Peyer's patch (tissue), 4 donors: Measurements from ENCODE around the gene SDHB.

Experiments used
- POLR2A ChIP-seq, 2 donors: fragments of 450-650 bp; IDR thresholded peaks; one replicate each; pipeline ENCODE4 v1.5.1; 2017; ENCODE audit warnings: antibody characterized with exemption in 2 of 2, mild to moderate bottlenecking in 2 of 2, moderate library complexity in 2 of 2
- TF ChIP-seq, protein P1 (sequence below), 6 experiments: fragments of 450-650 bp in 4 of 6; fragments of 200-600 bp in 2 of 6; sonication (generic) in 1 of 6; IDR thresholded peaks; one replicate each; pipeline ENCODE4 v1.5.1; 2017 to 2019; ENCODE audit warnings: antibody characterized with exemption in 6 of 6, mild to moderate bottlenecking in 3 of 6, moderate library complexity in 1 of 6

DNA sequence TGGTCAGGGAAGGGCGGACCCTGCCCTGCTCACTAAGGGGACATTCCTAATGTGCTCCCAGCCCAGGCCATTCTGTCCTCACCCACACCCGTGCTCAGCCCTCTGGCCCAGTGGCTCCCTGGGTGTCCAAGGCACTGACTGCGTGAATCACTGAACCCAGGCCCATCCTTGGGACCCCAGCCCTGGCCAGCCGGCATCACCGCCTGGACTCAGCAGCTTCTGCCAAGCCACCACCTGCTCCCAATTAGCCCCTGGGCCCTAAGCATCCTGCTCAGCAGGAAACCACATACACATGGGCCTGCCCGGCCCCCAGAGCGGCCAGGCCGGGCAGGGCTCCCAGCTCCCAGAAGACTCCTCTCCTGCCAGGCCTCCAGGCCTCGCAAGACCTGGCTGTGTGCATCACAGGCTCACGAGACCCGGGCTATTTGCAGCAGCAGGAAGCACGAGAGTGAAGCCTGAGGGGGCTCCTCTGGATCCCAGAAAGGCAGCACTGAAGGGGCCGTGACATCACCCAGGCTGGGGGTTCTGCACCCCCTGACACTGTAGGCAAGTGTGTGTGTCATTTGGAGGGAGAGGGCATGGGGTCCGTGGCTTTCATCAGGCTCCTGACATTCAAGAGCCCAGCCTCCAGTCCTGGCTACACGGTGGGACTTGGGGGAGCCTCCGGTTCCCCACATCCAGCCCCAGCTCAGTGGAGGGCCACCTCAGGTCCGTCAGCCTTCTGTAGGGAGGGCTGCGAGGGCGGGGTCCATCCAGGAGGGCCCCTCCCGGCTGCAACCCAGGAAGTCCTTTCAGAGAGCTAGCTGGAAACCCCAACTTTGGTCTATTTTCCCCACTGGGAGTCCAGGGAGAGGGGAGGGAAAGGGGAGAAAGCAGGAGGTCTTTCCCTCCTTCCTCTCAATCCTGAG is 75.0 kb downstream of the SDHB start:
- TF ChIP-seq, protein P1, sequence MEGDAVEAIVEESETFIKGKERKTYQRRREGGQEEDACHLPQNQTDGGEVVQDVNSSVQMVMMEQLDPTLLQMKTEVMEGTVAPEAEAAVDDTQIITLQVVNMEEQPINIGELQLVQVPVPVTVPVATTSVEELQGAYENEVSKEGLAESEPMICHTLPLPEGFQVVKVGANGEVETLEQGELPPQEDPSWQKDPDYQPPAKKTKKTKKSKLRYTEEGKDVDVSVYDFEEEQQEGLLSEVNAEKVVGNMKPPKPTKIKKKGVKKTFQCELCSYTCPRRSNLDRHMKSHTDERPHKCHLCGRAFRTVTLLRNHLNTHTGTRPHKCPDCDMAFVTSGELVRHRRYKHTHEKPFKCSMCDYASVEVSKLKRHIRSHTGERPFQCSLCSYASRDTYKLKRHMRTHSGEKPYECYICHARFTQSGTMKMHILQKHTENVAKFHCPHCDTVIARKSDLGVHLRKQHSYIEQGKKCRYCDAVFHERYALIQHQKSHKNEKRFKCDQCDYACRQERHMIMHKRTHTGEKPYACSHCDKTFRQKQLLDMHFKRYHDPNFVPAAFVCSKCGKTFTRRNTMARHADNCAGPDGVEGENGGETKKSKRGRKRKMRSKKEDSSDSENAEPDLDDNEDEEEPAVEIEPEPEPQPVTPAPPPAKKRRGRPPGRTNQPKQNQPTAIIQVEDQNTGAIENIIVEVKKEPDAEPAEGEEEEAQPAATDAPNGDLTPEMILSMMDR (IDR thresholded peaks at IDR 0.05): no peak
- TF ChIP-seq POLR2A (IDR thresholded peaks at IDR 0.05): no peak
